ENCODE data around the gene SLC27A5.

- TF ChIP-seq CTCF (IDR thresholded peaks at IDR 0.05; ENCODE audit: insufficient read depth, low read depth, low read length) = no peak
- TF ChIP-seq EZH2 (IDR thresholded peaks at IDR 0.05; ENCODE audit: insufficient read depth, low read length) = no peak
These were observed 9.9 kb upstream of the SLC27A5 start for GRCh38 chr19:58521651-58522050.

All from astrocyte (in vitro differentiated cells and primary cell).